OCI-LY3 (cell line): ENCODE measurements around the gene ERC2.

Experiments
- H2AFZ ChIP-seq: fragments of 200-600, 300-600 bp; shearing (Covaris generic); 2 replicates; pipeline ENCODE4 v1.6.0; 2014; ENCODE audit warnings: antibody characterized with exemption, low read depth, low read length
- H3K27ac ChIP-seq: fragments of 200-600, 300-600 bp; sonication (generic); 2 replicates; pipeline ENCODE4 v1.5.1; 2014; ENCODE audit warnings: mild to moderate bottlenecking, low read length, moderate library complexity, mixed read lengths
- H3K27me3 ChIP-seq: fragments of 200-600, 300-600 bp; sonication (generic); 2 replicates; pipeline ENCODE4 v1.6.1; 2014; ENCODE audit warnings: low read depth, low read length, mixed read lengths
- H3K36me3 ChIP-seq: fragments of 200-600, 300-600 bp; sonication (generic); replicated peaks from 2 replicates; pipeline ENCODE3; 2014; ENCODE audit warnings: low read depth, low read length, mixed read lengths
- H3K4me1 ChIP-seq: fragments of 300-600, 200-600 bp; sonication (generic); 2 replicates; pipeline ENCODE4 v1.6.1; 2014; ENCODE audit warnings: low read length, mixed read lengths
- H3K4me2 ChIP-seq: fragments of 200-600, 300-600 bp; sonication (generic); 2 replicates; pipeline ENCODE4 v1.6.1; 2014; ENCODE audit warnings: low read length, mixed read lengths
- H3K4me3 ChIP-seq: fragments of 300-600, 200-600 bp; sonication (generic); 2 replicates; pipeline ENCODE4 v1.5.1; 2014; ENCODE audit warnings: antibody characterized with exemption, mild to moderate bottlenecking, low read length, moderate library complexity
- H3K79me2 ChIP-seq: fragments of 300-600, 200-600 bp; shearing (Covaris generic); 2 replicates; pipeline ENCODE4 v1.6.1; 2014; ENCODE audit warnings: mild to moderate bottlenecking, low read length, mixed read lengths
- H3K9ac ChIP-seq: fragments of 300-600, 200-600 bp; shearing (Covaris generic); 2 replicates; pipeline ENCODE4 v1.6.0; 2014; ENCODE audit warnings: mild to moderate bottlenecking, low read length, moderate library complexity
- H3K9me3 ChIP-seq: fragments of 200-600, 300-600 bp; shearing (Covaris generic); 2 replicates; pipeline ENCODE4 v1.6.1; 2014; ENCODE audit warnings: low read length, mixed read lengths; ENCODE audit not compliant: insufficient read depth
- H4K20me1 ChIP-seq: fragments of 200-600, 300-600 bp; sonication (generic); 2 replicates; pipeline ENCODE4 v1.6.1; 2016; ENCODE audit warnings: low read length, mixed read lengths; ENCODE audit not compliant: insufficient read depth
- CTCF ChIP-seq: fragments of 200-600, 300-600 bp; sonication (generic); IDR thresholded peaks from 2 replicates; pipeline ENCODE4 v1.5.1; 2014; ENCODE audit warnings: antibody characterized with exemption, low read length, low read depth
- EZH2phosphoT487 ChIP-seq: fragments of 200-600 bp; shearing (Covaris generic); IDR thresholded peaks from 2 replicates; pipeline ENCODE4 v1.6.1; 2018; ENCODE audit warnings: antibody characterized with exemption, mixed run types, low read depth

Gene ERC2

GRCh38 chr3:55545995-55546394 lies 922.3 kb downstream of the ERC2 start:
- H3K9me3 ChIP-seq = no peaks in the 10 kb centered on the region
- no peak overlapping the region for H3K4me3 ChIP-seq
- H3K79me2 ChIP-seq = no peaks in the 10 kb centered on the region
- H3K4me1 ChIP-seq = no peaks in the 10 kb centered on the region
- peaks cover 13% of the 10 kb centered on the region for H3K27me3 ChIP-seq
- no peak for TF ChIP-seq EZH2phosphoT487
- TF ChIP-seq CTCF = no peak
- H3K9ac ChIP-seq = no peak overlapping the region
- H3K4me2 ChIP-seq = no peak overlapping the region
- no peaks in the 10 kb centered on the region for H3K36me3 ChIP-seq
- no peaks in the 10 kb centered on the region for H4K20me1 ChIP-seq
- no peak overlapping the region for H2AFZ ChIP-seq
- no peak overlapping the region for H3K27ac ChIP-seq

GRCh38 chr3:55544219-55544618 lies 924.0 kb downstream of the ERC2 start:
- no peaks in the 10 kb centered on the region for H3K36me3 ChIP-seq
- no peaks in the 10 kb centered on the region for H3K79me2 ChIP-seq
- no peaks in the 10 kb centered on the region for H4K20me1 ChIP-seq
- no peak overlapping the region for H3K4me3 ChIP-seq
- no peak overlapping the region for H2AFZ ChIP-seq
- no peaks in the 10 kb centered on the region for H3K4me1 ChIP-seq
- peaks cover 23% of the 10 kb centered on the region for H3K27me3 ChIP-seq
- H3K27ac ChIP-seq = no peak overlapping the region
- no peak overlapping the region for H3K4me2 ChIP-seq
- no peak overlapping the region for H3K9ac ChIP-seq
- TF ChIP-seq CTCF (no peak), EZH2phosphoT487 (no peak)
- H3K9me3 ChIP-seq = no peaks in the 10 kb centered on the region

GRCh38 chr3:55543181-55543614 lies 925.1 kb downstream of the ERC2 start:
- Histone ChIP-seq H3K9me3 (no peaks in the 10 kb centered on the region), H3K27me3 (peaks cover 23% of the 10 kb centered on the region), H3K4me3 (no peak overlapping the region), H3K4me1 (no peaks in the 10 kb centered on the region), H3K36me3 (no peaks in the 10 kb centered on the region), H3K79me2 (no peaks in the 10 kb centered on the region), H3K27ac (no peak overlapping the region), H4K20me1 (no peaks in the 10 kb centered on the region), H3K4me2 (no peak overlapping the region), H2AFZ (no peak overlapping the region), H3K9ac (no peak overlapping the region)
- TF ChIP-seq EZH2phosphoT487 (no peak), CTCF (no peak)

GRCh38 chr3:55541456-55541855 lies 926.8 kb downstream of the ERC2 start:
- H4K20me1 ChIP-seq = no peaks in the 10 kb centered on the region
- no peak overlapping the region for H2AFZ ChIP-seq
- H3K27me3 ChIP-seq = peaks cover 23% of the 10 kb centered on the region
- H3K4me1 ChIP-seq = no peaks in the 10 kb centered on the region
- TF ChIP-seq EZH2phosphoT487 = no peak
- no peak for TF ChIP-seq CTCF
- no peaks in the 10 kb centered on the region for H3K36me3 ChIP-seq
- no peak overlapping the region for H3K4me3 ChIP-seq
- H3K4me2 ChIP-seq = no peak overlapping the region
- no peaks in the 10 kb centered on the region for H3K9me3 ChIP-seq
- no peak overlapping the region for H3K9ac ChIP-seq
- H3K79me2 ChIP-seq = no peaks in the 10 kb centered on the region
- H3K27ac ChIP-seq = no peak overlapping the region
